Measurements from ENCODE around the gene SPEN. TPM values are rescaled to one million over a fixed set of nuclear protein-coding genes. Genes with fewer than 3 reads are reported as not detected.

The SPEN gene
- total and polyA plus RNA-seq, 9 of the 15 experiments (the other 6 are each of a cell fraction or from before 2014, with no cell fraction given) = 5.7 to 87.5 (median 27.2) TPM

GRCh38 chr1:15945832-15946448, 98.4 kb downstream of the SPEN start:
- CTCF ChIA-PET (ENCODE audit: low intra/inter-chr PET ratio) = no interaction called here
- 89% methylated on average over 17 of the region's 17 CpGs for WGBS (ENCODE audit: insufficient coverage, low coverage, missing lambda C conversion rate)
- peaks cover 39% of the 10 kb centered on the region for H3K79me2 ChIP-seq (ENCODE audit: control insufficient read depth, insufficient read depth, low read length)

More at GRCh38 chr1:15945832-15946448, 98.4 kb downstream of the SPEN start:
- POLR2A ChIA-PET = interaction anchor here (0.6 to 1.1 kb wide), 5 partner anchors 13 to 114 kb away, joined by 3 to 5 read pairs (median 4); no protein-coding TSS in a partner anchor
- H3K27me3 ChIP-seq (ENCODE audit: control insufficient read depth in 2 of 2, insufficient read depth in 2 of 2, low read length in 2 of 2) = no peaks in the 10 kb centered on the region
- peaks cover 30 to 67% of the 10 kb centered on the region in 2 experiments for H3K4me1 ChIP-seq (replicated peaks in 1 of 2; ENCODE audit: control insufficient read depth in 2 of 2, insufficient read depth in 2 of 2, low read length in 2 of 2)
- in situ Hi-C loops (cut with MboI) (no loop called here), intact Hi-C loops (cut with micrococcal nuclease) (no loop called here)
- ATAC-seq = no peak
- no peak for FAIRE-seq
- H3K9me1 ChIP-seq (ENCODE audit: control insufficient read depth, insufficient read depth, low read length) = peaks cover 8% of the 10 kb centered on the region
- H3K27ac ChIP-seq (ENCODE audit: extremely low read depth, low read depth, low read length) = no peak overlapping the region
- H2AFZ ChIP-seq (ENCODE audit: low read depth, low read length) = no peak overlapping the region
- no peak overlapping the region for H3K4me3 ChIP-seq
- no peak for DNase-seq (ENCODE audit: extremely low read depth in 1 of 4, low spot score in 3 of 4)
- TF ChIP-seq ZNF561 (CRISPR knock-in tag; conservative IDR thresholded peaks at IDR 0.05) (no peak), TCF15 (CRISPR knock-in tag; IDR thresholded peaks at IDR 0.05) (no peak), ZNF253 (CRISPR knock-in tag; conservative IDR thresholded peaks at IDR 0.05) (no peak), ZFP36 (IDR thresholded peaks at IDR 0.05; ENCODE audit: low read depth, low read length, partially characterized antibody) (no peak), MITF (IDR thresholded peaks at IDR 0.05) (no peak), GTF2B (IDR thresholded peaks at IDR 0.05; ENCODE audit: extremely low read depth, insufficient read length) (no peak), ZNF445 (CRISPR knock-in tag; IDR thresholded peaks at IDR 0.05; ENCODE audit: low read depth) (no peak), POLR2G (IDR thresholded peaks at IDR 0.05; ENCODE audit: low read depth, low read length) (peak; percentile 37; the same call in 1 of the 2 replicates)
- H3K4me2 ChIP-seq (ENCODE audit: insufficient read depth, low read length) = no peak overlapping the region
- H3K36me3 ChIP-seq (ENCODE audit: control insufficient read depth, insufficient read depth, low read length) = peaks cover 86% of the 10 kb centered on the region; the same call in 2 of the 3 replicates
- H3K9ac ChIP-seq (ENCODE audit: insufficient read depth in 1 of 2, low read depth in 2 of 2, low read length in 2 of 2) = no peak overlapping the region
- peaks cover 4% of the 10 kb centered on the region; the same call in 1 of the 2 replicates for H4K20me1 ChIP-seq (replicated peaks; ENCODE audit: control insufficient read depth, insufficient read depth, low read length)
- BruUV-seq (replicated peaks) = no TSS peak
- no peaks in the 10 kb centered on the region for H3K9me3 ChIP-seq (replicated peaks; ENCODE audit: control insufficient read depth, insufficient read depth, low read depth, low read length)

Measured in K562 (cell line).